ENCODE results near the gene TMEM17. TPM values are rescaled to one million over a fixed set of nuclear protein-coding genes. Genes with fewer than 3 reads are reported as not detected.

Gene TMEM17
- total RNA-seq, 1 experiment from 2014 or later: 4.1 TPM

- ChIA-PET CTCF (interaction anchor here (0.6 kb wide), 1 partner anchor 25 kb away, joined by 4 read pairs; no protein-coding TSS in a partner anchor), POLR2A (no interaction called here)
- intact Hi-C loops (cut with micrococcal nuclease; ENCODE audit: unreplicated experiment) (no loop called here), in situ Hi-C loops (cut with HindIII; ENCODE audit: low pct_unique_long_range_greater_than_20kb, low sequenced_read_pairs) (no loop called here)
- no peak for ATAC-seq
- no peaks in the 10 kb centered on the region for H3K9me3 ChIP-seq (ENCODE audit: control insufficient read depth, insufficient read depth, low read depth, low read length)
- H3K27me3 ChIP-seq (ENCODE audit: control insufficient read depth, insufficient read depth, low read length): no peaks in the 10 kb centered on the region
- no peak for DNase-seq (ENCODE audit: low read depth, low spot score)
- no peaks in the 10 kb centered on the region for H3K36me3 ChIP-seq (ENCODE audit: control insufficient read depth, insufficient read depth, low read length)
- no peak overlapping the region for H3K27ac ChIP-seq (ENCODE audit: low read length)
- TF ChIP-seq TCF7L2 (IDR thresholded peaks at IDR 0.05; ENCODE audit: low read depth, low read length) (no peak), REST (IDR thresholded peaks at IDR 0.05; ENCODE audit: insufficient read depth in 1 of 2, low read depth in 2 of 2, low read length in 1 of 2) (no peak), POLR2AphosphoS5 (IDR thresholded peaks at IDR 0.05; ENCODE audit: low read depth, low read length) (no peak)
- no TSS peak for BruUV-seq (replicated peaks)
- no peaks in the 10 kb centered on the region for H3K4me1 ChIP-seq (ENCODE audit: control insufficient read depth, insufficient read depth, low read length)
- H3K4me3 ChIP-seq (ENCODE audit: low read depth in 2 of 2, low read length in 2 of 2): no peak overlapping the region
These were observed 39.5 kb downstream of the TMEM17 start for GRCh38 chr2:62466503-62466854.

GRCh38 chr2:62465741-62466502 is 40.1 kb downstream of the TMEM17 start:
- TF ChIP-seq SIN3A (IDR thresholded peaks at IDR 0.05; ENCODE audit: borderline replicate concordance, insufficient read depth, low read depth, low read length) (no peak), REST (IDR thresholded peaks at IDR 0.05; ENCODE audit: insufficient read depth in 1 of 2, low read depth in 2 of 2, low read length in 1 of 2) (no peak), POLR2AphosphoS5 (IDR thresholded peaks at IDR 0.05; ENCODE audit: low read depth, low read length) (no peak), TCF7L2 (IDR thresholded peaks at IDR 0.05; ENCODE audit: low read depth, low read length) (no peak)
- TF ChIP-seq, protein P1, sequence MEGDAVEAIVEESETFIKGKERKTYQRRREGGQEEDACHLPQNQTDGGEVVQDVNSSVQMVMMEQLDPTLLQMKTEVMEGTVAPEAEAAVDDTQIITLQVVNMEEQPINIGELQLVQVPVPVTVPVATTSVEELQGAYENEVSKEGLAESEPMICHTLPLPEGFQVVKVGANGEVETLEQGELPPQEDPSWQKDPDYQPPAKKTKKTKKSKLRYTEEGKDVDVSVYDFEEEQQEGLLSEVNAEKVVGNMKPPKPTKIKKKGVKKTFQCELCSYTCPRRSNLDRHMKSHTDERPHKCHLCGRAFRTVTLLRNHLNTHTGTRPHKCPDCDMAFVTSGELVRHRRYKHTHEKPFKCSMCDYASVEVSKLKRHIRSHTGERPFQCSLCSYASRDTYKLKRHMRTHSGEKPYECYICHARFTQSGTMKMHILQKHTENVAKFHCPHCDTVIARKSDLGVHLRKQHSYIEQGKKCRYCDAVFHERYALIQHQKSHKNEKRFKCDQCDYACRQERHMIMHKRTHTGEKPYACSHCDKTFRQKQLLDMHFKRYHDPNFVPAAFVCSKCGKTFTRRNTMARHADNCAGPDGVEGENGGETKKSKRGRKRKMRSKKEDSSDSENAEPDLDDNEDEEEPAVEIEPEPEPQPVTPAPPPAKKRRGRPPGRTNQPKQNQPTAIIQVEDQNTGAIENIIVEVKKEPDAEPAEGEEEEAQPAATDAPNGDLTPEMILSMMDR (IDR thresholded peaks at IDR 0.05): no peak

More at GRCh38 chr2:62465741-62466502, 40.1 kb downstream of the TMEM17 start:
- POLR2A ChIA-PET: no interaction called here
- no peaks in the 10 kb centered on the region for H3K4me1 ChIP-seq (ENCODE audit: control insufficient read depth, insufficient read depth, low read length)
- CTCF ChIA-PET: no interaction called here
- no peak overlapping the region for H3K27ac ChIP-seq (ENCODE audit: low read length)
- no TSS peak for BruUV-seq (replicated peaks)
- no peaks in the 10 kb centered on the region for H3K9me3 ChIP-seq (ENCODE audit: control insufficient read depth, insufficient read depth, low read depth, low read length)
- H3K4me3 ChIP-seq (ENCODE audit: low read depth in 2 of 2, low read length in 2 of 2): no peak overlapping the region
- DNase-seq (ENCODE audit: low read depth, low spot score) (no peak), ATAC-seq (no peak)
- no peaks in the 10 kb centered on the region for H3K36me3 ChIP-seq (ENCODE audit: control insufficient read depth, insufficient read depth, low read length)
- intact Hi-C loops (cut with micrococcal nuclease; ENCODE audit: unreplicated experiment): no loop called here
- H3K27me3 ChIP-seq (ENCODE audit: control insufficient read depth, insufficient read depth, low read length): no peaks in the 10 kb centered on the region
- in situ Hi-C loops (cut with HindIII; ENCODE audit: low pct_unique_long_range_greater_than_20kb, low sequenced_read_pairs): no loop called here

Measured in Panc1 (cell line).